ENCODE data around the gene SLITRK6.

- TF ChIP-seq CTCF (conservative IDR thresholded peaks at IDR 0.05; ENCODE audit: low read depth, low read length) (no peak), EZH2 (IDR thresholded peaks at IDR 0.05; ENCODE audit: borderline replicate concordance, low read depth, low read length, poor library complexity, severe bottlenecking) (no peak)
Measured at GRCh38 chr13:85771856-85772255, 27.4 kb downstream of the SLITRK6 start.

Data from A673 (cell line).